Fibroblast of the aortic adventitia (primary cell): ENCODE results near the gene LMBR1. TPM values are rescaled to one million over a fixed set of nuclear protein-coding genes. Genes with fewer than 3 reads are reported as not detected.
A peak's percentile ranks its signal among the peaks of the same experiment; 100 is the strongest.
"Not testable (repeated sequence)": the region's sequence is repeated elsewhere in the genome, so short reads cannot be mapped to it uniquely, and the experiment has no call there.

Experiments used
- DNase-seq: peaks from one replicate; pipeline ENCODE4 v3.0.0-alpha.2; 2010; ENCODE audit warnings: low read depth
- H3K4me3 ChIP-seq: 2 replicates; pipeline ENCODE4 v1.5.1; 2011; ENCODE audit warnings: low read depth, mild to moderate bottlenecking, control low read depth, low read length, moderate library complexity
- total RNA-seq: library from RNA; depleted of rRNA; stranded (reverse); fragments of >200 nt; gene quantifications from 2 replicates; pipeline ENCODE4 v1.2.3, GENCODE V29; 2012; ENCODE audit warnings: low replicate concordance
- TF ChIP-seq, protein P1 (sequence below): IDR thresholded peaks from 2 replicates; pipeline ENCODE4 v1.5.1; 2011; ENCODE audit warnings: mild to moderate bottlenecking, low read length, control low read depth, inconsistent platforms; ENCODE audit not compliant: insufficient read depth

LMBR1 gene
- total RNA-seq, 1 donor = 45.3 TPM

DNA sequence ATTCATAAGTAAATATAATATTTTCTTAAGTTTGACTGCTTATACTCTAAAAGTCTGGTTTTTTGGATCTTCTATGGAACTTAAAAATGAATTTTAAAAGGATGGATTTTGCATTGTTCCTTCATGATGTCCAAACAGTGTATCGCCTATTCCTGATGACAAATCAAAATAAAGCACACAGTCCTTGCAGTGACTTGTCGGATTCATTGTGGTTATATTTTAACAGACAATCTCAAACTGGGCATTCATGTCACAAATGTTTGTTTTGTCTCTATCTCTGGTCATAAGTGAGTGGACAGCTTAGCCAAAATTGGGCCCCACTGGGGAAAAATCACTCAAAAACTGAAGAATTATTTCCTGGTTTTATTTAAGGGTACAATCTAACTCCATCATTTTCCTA, 74.8 kb downstream of the LMBR1 start:
- H3K4me3 ChIP-seq = no peak overlapping the region
- TF ChIP-seq, protein P1, sequence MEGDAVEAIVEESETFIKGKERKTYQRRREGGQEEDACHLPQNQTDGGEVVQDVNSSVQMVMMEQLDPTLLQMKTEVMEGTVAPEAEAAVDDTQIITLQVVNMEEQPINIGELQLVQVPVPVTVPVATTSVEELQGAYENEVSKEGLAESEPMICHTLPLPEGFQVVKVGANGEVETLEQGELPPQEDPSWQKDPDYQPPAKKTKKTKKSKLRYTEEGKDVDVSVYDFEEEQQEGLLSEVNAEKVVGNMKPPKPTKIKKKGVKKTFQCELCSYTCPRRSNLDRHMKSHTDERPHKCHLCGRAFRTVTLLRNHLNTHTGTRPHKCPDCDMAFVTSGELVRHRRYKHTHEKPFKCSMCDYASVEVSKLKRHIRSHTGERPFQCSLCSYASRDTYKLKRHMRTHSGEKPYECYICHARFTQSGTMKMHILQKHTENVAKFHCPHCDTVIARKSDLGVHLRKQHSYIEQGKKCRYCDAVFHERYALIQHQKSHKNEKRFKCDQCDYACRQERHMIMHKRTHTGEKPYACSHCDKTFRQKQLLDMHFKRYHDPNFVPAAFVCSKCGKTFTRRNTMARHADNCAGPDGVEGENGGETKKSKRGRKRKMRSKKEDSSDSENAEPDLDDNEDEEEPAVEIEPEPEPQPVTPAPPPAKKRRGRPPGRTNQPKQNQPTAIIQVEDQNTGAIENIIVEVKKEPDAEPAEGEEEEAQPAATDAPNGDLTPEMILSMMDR = no peak
- no peak for DNase-seq

DNA sequence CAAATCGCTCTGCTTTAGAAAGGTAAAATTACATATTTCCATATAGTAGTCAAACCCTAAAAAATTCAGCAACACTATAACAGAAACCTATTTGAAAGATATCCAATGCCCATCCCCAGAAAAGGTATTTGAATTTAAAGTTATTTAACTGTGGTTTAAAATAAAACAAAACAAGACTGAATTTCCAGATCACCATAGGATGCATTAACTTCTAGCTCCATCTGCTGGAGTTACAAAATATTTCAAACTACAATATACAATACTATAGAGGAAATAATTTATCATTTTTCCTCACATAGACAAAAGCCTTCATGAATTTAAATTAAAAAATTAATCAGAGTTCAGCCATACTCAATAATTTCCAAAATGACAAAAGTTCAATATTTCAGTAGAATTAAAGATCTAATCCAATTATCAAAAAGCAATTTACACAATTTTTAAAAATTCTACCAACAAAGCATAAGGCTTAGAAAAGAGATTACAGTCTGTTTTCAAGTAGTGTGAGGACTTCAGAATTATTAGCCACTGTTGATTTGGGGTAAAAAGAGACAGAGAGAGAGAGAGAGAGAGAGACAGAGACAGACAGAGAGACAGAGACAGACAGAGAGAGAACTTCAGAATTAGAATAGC, 75.9 kb downstream of the LMBR1 start:
- TF ChIP-seq, protein P1 = peak; percentile 45
- H3K4me3 ChIP-seq = no peak overlapping the region
- peak; percentile 57 for DNase-seq

DNA sequence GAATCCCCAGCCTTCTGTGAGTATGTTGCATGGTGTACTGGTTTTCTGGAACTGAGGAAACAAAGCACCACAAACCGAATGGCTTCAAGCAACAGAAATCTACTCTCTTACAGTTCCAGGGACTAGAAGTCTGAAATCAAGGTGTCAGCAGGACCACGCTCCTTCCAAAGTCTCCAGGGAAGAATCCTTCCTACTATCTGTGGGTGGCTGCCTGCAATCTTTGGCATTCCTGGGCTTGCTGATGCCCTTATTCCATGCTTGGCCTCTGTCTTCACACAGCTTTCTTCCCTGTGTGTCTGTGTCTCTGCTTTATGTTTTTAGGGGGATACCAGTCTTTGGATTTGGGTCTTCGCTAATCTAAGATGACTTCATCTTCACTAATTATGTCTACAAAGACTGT, 81.3 kb downstream of the LMBR1 start:
- H3K4me3 ChIP-seq = no peak overlapping the region
- DNase-seq = no peak
- TF ChIP-seq, protein P1 = no peak

DNA sequence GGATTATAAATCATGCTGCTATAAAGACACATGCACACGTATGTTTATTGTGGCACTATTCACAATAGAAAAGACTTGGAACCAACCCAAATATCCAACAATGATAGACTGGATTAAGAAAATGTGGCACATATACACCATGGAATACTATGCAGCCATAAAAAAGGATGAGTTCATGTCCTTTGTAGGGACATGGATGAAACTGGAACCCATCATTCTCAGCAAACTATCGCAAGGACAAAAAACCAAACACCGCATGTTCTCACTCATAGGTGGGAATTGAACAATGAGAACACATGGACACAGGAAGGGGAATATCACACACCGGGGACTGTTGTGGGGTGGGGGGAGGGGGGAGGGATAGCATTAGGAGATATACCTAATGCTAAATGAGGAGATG, 89.3 kb downstream of the LMBR1 start:
- DNase-seq, H3K4me3 ChIP-seq: not testable (repeated sequence)

DNA sequence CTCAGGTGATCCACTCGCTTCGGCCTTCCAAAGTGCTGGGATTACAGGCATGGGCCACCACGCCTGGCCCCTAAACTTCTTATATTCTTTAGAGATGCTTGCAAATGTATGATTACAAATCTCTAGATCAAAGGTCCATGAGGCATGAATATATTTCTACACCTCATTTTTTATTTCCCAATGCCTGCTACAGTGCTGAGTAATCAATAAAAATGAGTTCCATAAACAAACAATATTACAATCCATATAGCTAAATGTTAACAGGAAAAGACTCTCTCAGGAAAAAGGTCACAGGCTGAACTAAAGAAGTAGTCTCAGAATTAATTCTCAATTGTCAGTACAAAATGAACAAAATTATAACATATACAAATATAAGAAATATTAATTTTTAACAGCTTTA, 90.8 kb downstream of the LMBR1 start:
- TF ChIP-seq, protein P1 = no peak
- no peak for DNase-seq
- H3K4me3 ChIP-seq = no peak overlapping the region

DNA sequence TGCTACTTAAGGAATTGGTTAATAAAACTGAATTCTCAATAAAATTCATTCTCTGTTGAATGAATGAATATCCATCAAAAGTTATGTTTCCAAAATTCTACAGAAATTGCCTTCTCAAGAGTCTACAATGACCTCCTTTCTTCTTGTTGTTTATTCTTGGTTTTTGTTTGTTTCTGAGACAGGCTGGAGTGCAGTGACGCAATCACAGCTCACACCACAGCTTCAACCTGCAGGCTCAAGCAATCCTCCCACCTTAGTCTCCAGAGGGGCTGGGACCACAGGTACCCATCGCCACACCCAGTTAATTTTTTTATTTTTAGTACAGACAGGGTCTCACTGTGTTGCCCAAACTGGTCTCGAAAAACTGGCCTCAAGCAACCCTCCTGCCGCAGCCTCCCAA, 97.6 kb downstream of the LMBR1 start:
- H3K4me3 ChIP-seq = no peak overlapping the region
- DNase-seq = no peak
- TF ChIP-seq, protein P1 = no peak

DNA sequence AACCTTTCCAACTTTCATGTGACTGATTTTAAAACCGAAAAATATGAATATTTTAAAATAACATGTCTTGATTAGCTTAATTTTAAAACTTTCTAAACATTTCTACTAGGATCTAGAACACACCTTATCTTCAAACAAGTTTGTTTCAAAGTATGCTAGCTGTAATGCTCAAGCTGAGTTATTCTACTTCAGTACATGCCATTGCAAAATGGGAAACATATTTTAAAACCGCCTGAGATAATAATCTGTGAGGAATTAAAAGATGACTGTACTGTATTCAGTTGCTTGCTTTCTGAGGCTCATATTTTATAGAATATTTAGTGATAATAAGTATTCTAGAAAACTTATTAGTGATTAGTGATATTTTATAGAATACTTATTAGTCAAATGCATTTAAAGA, 99.6 kb downstream of the LMBR1 start:
- no peak for DNase-seq
- TF ChIP-seq, protein P1 = no peak
- no peak overlapping the region for H3K4me3 ChIP-seq
